ENCODE measurements around the gene LMF1. TPM values are rescaled to one million over a fixed set of nuclear protein-coding genes. Genes with fewer than 3 reads are reported as not detected.

The LMF1 gene
- total and polyA plus RNA-seq, 2 donors, result 9.8 to 16.8 TPM

DNA sequence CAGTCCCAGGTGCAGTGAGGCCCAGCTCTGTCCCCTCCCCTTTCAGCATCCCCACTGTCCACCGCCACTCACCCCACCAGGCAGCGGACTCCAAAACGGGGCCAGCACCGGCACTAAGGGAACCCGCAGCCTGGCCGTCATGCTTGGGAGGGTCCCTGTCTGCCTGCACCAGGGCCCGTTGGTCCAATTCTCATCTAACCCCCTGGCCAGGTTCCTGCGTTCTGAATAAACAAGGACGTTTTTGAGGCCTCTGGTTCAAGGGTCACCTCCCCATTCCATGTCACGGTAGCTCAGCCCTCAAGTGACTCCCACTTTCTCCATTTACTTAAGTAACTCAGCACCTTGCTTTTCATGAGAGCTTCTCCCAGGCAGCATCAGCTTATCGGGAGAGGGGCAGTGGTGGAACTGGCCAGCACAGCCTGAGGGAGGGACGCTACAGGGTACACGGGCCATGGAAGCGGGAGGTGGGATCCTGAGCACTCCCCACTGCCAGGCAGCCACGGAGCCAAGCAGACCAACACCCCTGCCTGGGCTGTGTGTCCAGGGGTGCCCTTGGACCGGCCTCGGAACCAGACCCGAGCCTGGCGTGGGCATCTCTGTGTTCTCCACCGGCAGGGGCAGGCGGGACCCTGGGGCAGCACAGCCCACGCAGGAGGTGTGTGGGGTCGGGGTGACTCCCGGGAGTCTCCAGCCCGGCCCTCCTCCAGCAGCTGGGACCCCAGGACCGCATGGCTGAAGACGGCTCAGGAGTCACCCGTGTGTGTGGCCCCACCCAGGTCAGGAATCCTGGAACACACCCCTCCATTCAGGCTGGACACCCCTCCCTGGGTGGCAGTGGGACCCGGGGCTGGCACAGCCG, 95.4 kb downstream of the LMF1 start:
- H3K4me1 ChIP-seq (ENCODE audit: insufficient read depth), result no peaks in the 10 kb centered on the region
- no peak for DNase-seq (ENCODE audit: extremely low spot score)
- H3K27ac ChIP-seq (ENCODE audit: low read depth), result no peak overlapping the region
- WGBS, result 90% methylated on average over 30 of the region's 30 CpGs
- no peaks in the 10 kb centered on the region for H3K36me3 ChIP-seq (ENCODE audit: insufficient read depth)
- H3K4me3 ChIP-seq (ENCODE audit: low read depth, low read length), result no peak overlapping the region

DNA sequence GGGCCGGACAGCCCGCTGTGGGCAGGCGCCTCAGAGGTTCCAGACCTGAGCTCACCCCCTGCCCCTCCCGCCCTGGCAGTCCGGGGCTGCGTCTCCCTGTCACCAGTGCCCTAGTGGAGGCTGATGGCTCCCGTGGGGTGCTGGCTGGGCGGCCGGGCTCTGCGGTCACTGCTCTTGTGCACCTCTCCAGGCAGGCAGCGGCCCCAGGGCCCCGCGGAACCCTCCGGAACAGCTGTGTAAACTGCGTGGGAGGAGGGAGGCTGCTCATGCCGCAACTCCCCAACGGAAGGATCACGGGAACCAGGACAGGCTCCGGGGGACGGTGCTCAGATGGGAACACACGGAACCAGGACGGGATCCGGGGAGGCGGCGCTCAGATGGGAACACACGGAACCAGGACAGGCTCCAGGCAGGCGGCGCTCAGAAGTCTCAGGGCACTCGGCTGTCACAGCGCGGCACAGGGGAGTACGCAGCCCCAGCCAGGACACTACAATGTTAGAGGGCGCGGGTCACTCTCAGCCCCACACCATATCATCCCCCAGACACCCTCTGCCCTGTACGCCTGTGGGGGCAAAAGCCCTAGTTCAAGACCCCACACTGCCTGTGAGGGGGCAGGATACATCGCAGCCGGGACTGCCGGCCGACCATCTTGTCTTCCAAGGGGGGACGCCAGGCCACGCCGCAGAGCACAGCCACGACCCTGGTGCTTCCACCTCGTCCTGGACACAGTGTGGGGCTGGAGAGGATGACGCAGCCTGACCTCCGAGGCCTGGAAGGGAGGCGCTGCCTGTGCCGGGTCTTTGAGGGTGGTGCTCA, 96.2 kb downstream of the LMF1 start:
- Histone ChIP-seq H3K4me3 (ENCODE audit: low read depth, low read length) (no peak overlapping the region), H3K4me1 (ENCODE audit: insufficient read depth) (no peaks in the 10 kb centered on the region), H3K27ac (ENCODE audit: low read depth) (no peak overlapping the region), H3K36me3 (ENCODE audit: insufficient read depth) (no peaks in the 10 kb centered on the region)
- DNase-seq (ENCODE audit: extremely low spot score), result no peak
- 93% methylated on average over 48 of the region's 48 CpGs for WGBS

DNA sequence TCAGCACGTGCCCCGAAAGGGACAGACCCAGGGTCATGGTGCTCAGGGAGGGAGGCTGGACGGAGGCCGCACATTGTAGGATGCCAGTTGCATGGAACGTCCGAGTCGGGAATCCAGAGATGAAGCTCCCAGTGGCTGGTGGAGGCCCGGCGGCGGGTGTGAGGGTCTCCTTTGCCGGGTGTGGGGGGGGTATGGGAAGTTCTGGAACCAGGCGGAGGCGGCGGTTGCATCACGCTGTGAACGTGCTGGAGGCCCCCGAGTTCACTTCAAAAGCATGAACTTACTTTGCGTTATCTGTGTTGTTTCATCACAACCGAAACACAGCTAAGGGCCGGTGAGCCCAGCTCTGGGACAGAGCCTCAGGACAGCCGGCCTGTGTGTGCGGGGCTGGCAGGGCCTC, 96.9 kb downstream of the LMF1 start:
- Histone ChIP-seq H3K27ac (ENCODE audit: low read depth) (no peak overlapping the region), H3K36me3 (ENCODE audit: insufficient read depth) (no peaks in the 10 kb centered on the region), H3K4me3 (ENCODE audit: low read depth, low read length) (no peak overlapping the region), H3K4me1 (ENCODE audit: insufficient read depth) (no peaks in the 10 kb centered on the region)
- WGBS, result 89% methylated on average over 22 of the region's 22 CpGs
- DNase-seq (ENCODE audit: extremely low spot score), result no peak

DNA sequence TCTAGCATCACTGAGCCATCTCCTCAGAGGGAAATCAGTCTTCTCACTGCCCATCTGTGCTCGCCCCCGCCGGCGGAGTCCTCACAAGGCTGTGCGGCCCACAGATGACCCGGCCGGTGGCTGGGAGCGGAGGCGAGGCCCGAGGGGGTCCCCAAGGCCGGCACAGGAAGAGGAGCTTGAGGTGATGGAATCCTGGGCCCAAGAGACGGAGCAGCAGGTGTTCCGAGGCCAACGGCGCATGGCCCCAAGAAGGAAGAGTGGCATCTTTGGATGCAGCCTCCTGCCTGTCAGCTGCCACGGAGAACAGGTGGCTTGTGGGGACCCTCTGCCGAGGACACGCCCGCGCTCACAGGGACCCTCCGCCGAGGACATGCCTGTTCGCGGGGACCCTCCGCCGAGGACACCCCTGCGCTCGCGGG, 97.5 kb downstream of the LMF1 start:
- Histone ChIP-seq H3K36me3 (ENCODE audit: insufficient read depth) (no peaks in the 10 kb centered on the region), H3K4me1 (ENCODE audit: insufficient read depth) (no peaks in the 10 kb centered on the region), H3K27ac (ENCODE audit: low read depth) (no peak overlapping the region), H3K4me3 (ENCODE audit: low read depth, low read length) (no peak overlapping the region)
- no peak for DNase-seq (ENCODE audit: extremely low spot score)
- WGBS, result 92% methylated on average over 29 of the region's 29 CpGs

DNA sequence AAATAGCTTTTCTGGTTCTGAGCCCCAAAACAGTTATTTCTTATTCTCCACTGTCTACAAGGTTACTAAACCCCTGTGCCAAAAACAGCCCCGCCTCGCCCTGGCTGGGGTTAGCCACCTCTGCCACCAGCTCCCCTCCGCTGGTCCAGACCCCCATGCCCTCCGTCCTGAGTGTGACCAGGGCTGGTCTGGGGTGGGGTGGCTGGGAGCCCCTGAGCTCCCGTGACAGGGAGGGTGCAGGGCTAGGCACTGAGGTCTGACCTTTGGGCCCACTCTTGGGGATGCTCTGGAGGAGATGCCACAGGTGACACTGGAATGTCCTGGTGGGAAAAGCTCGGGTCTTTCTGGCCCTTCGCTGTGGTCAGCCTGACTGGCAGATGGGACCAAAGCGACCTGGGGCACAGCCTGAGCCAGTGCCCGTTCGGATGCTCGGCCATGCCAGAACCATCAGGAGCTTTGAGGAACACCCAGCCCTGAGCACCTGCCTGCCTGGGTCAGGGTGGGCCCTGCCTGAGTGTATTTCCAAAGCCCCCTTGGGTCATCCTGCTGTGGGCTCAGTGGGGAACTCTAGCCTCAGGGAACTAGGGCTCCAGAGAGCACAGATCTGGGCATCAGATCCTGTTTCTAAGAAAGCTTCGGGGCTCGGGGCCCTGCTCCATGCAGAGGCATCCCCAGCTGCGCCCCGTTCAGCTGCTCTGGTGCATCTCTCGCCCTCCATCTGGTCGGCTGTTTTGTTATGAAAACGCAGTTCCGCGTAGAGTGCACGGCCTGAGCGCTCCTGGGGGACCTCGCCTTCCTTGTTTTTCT, 98.1 kb downstream of the LMF1 start:
- DNase-seq (ENCODE audit: extremely low spot score), result no peak
- Histone ChIP-seq H3K36me3 (ENCODE audit: insufficient read depth) (no peaks in the 10 kb centered on the region), H3K4me1 (ENCODE audit: insufficient read depth) (no peaks in the 10 kb centered on the region), H3K27ac (ENCODE audit: low read depth) (no peak overlapping the region), H3K4me3 (ENCODE audit: low read depth, low read length) (no peak overlapping the region)
- WGBS, result 92% methylated on average over 23 of the region's 23 CpGs

DNA sequence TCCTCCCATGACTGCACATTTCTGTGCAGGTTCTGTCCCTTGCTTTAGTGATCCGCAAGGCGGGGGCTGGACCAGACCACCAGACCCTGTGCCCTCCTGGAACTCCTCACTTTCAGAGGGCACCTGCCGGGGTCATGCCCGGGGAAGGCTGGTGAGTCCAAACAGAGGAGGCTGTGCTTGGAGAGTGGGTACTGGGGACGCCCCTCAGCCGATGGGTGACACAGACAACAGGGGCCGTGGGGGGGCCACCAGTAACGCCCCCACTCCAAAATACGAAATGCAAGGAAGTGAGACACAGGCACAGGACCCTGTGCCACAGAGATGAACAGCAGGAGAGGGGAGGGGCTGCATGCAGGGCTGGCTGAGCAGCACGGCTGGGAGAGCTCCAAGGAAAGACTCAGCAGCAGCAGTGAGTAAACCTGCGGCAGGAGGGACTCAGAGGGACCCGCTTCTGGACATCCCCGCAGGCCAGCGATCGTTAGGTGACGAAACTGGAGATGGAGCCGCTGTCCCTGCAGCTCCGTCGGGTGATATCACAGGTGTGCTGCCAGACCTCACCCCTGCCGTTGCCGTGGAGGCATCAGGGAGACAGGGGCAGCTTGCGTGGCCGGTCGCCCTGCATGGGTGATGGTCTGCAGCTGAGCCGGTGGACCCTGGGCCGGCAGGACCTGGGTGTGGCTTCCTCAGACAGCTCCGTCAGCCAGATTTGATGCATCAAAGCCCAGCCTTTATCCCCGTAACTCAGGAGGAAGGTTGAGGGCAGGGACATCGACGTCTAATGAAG, 99.0 kb downstream of the LMF1 start:
- Histone ChIP-seq H3K4me1 (ENCODE audit: insufficient read depth) (no peaks in the 10 kb centered on the region), H3K36me3 (ENCODE audit: insufficient read depth) (peaks cover 1% of the 10 kb centered on the region), H3K27ac (ENCODE audit: low read depth) (no peak overlapping the region), H3K4me3 (ENCODE audit: low read depth, low read length) (no peak overlapping the region)
- DNase-seq (ENCODE audit: extremely low spot score), result no peak
- 89% methylated on average over 30 of the region's 30 CpGs for WGBS

DNA sequence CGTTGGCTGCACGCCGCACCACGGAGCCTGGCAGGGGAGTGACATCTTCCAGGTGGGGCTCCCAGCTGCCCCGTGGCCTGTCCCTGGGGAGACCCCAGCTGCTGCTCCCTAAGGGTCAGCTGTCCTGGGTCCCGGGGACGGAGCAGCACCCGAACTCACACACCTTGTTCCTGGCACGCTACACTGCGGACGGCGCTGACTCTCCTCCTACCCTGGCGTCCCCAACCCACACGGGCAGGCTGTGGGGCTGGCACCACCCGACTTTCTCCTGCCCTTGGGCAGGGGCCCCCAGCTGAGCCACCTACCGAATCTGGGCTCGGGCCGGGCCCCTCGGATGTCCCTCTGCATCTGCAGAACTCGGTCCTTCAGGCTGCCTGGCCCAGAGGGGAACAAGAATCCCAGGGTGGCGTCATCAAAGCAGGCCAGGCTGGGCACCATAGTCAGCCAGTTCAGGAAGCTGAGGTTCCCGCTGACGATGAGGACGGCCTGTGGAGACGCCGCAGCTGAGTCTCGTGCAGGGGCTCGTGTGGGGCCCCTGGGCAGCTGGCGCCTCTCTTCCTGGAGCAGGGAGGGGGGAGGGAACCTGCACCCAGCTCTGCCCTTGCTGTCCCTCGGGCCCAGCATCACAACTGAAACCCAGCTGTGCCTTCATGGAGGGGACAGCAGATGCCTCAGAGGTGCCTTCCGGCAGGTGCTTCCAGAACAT, 99.8 kb downstream of the LMF1 start:
- peaks cover 1% of the 10 kb centered on the region for H3K36me3 ChIP-seq (ENCODE audit: insufficient read depth)
- H3K4me3 ChIP-seq (ENCODE audit: low read depth, low read length), result no peak overlapping the region
- H3K27ac ChIP-seq (ENCODE audit: low read depth), result no peak overlapping the region
- no peaks in the 10 kb centered on the region for H3K4me1 ChIP-seq (ENCODE audit: insufficient read depth)
- DNase-seq (ENCODE audit: extremely low spot score), result no peak
- 91% methylated on average over 31 of the region's 31 CpGs for WGBS

DNA sequence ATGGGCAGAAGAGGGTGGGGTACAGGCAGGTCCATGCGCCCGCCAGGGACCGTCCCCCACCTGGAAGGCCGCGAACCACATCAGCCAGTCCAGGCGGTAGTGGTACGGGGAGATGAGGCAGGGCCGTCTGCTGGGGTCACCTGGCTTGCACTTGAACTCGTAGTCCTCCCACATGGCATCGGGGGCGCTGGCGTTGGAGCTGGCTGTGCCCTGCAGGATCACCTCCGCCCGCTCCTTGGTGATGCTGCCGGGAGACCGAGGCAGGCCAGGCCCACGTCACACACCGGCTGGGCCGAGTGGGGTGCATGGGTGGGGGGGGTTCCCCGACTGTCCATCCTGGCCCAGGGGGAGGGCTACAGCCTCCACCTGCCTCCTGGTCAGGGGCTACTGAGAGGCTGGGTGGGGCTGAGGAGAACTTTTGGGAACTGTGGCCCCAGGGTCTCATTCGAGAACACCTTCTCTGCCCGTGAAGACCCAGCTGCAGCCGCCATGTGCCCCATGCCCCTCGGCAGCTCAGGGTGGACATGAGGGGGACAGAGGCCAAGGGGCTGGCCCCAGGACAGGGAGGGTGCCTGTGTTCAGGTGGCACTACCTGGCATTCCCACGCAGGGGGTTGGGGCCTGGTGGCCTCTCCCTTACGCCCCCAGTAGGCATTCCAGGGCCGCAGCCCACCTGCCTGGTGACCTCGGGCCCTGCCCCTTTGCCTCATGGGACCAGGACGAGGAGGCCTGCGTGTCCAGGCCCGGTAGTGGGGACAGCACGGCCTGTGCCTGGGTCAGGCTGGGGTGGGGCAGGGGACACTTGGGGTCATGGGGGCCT, 100.8 kb downstream of the LMF1 start:
- Histone ChIP-seq H3K4me3 (ENCODE audit: low read depth, low read length) (no peak overlapping the region), H3K4me1 (ENCODE audit: insufficient read depth) (no peaks in the 10 kb centered on the region), H3K27ac (ENCODE audit: low read depth) (no peak overlapping the region), H3K36me3 (ENCODE audit: insufficient read depth) (peaks cover 1% of the 10 kb centered on the region)
- no peak for DNase-seq (ENCODE audit: extremely low spot score)
- WGBS, result 96% methylated on average over 32 of the region's 32 CpGs

DNA sequence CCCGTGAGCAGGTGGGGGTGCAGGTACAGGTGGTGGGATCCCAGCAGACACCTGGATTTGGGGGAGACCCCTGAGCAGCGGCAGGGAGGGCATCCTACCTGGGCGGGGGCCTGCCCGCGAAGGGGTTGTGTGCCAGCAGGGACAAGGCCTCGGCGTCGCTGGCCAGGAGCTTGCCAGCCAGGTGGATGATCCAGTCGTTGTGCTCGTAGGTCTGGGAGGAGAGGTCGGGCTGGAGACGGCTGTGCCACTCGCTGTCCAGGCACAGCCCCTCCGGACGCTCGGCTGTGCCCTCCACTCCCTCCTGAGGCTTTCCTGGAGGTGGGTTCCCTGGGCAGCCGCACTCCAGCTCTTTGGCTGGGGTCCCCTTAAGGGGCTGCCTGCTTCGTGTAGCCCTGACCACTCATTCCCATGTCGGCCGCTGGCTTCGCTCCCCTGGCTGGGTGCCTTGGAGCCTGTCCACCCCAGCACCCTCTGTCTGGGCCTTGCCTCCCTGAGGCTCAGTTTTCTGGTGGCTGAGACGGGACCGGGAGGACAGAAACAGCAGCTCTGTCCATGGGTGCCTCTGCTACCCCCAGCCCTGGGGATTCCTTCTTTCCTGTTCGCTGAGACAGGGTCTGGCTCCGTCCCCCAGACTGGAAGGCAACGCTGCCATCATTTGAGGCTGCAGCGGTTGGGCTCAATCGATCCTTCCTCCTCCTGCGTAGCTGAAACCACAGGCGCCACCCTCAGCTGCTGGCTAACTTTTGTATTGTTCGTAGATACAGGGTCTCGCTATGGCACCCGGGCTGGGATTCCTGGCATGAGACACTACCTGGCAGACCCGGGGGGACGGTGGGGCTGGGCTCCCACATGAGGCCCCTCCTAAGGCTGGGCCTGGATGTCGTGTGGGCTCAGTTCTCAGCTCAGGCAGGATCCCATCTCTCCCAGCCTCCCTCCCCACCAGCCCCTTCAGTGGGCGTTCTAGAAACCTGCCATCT, 101.7 kb downstream of the LMF1 start:
- WGBS, result 92% methylated on average over 37 of the region's 37 CpGs
- no peak for DNase-seq (ENCODE audit: extremely low spot score)
- H3K27ac ChIP-seq (ENCODE audit: low read depth), result no peak overlapping the region
- H3K4me1 ChIP-seq (ENCODE audit: insufficient read depth), result no peaks in the 10 kb centered on the region
- no peak overlapping the region for H3K4me3 ChIP-seq (ENCODE audit: low read depth, low read length)
- H3K36me3 ChIP-seq (ENCODE audit: insufficient read depth), result peaks cover 1% of the 10 kb centered on the region

DNA sequence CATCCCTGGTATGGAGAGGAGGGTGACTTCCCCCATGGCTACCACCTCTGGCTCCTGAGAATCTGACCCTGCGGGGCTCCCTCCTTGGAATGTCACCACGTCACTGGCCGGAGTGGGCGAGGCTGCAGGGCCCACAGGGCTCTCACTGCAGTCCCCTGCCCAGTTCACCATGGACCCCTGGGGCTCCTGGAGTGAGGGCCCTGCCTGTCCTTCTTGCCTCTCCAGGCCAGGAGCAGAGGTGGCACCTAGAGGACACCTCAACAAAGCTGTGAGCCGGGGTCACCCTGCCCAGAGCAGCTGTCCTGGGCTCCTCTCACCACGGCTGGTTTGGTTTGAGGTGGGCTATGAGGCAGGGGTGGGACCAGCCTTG, 102.4 kb downstream of the LMF1 start:
- H3K36me3 ChIP-seq (ENCODE audit: insufficient read depth), result peaks cover 1% of the 10 kb centered on the region
- WGBS, result 92% methylated on average over 6 of the region's 6 CpGs

More for the DNA sequence above, 102.4 kb downstream of the LMF1 start:
- DNase-seq (ENCODE audit: extremely low spot score), result no peak
- no peak overlapping the region for H3K27ac ChIP-seq (ENCODE audit: low read depth)
- H3K4me1 ChIP-seq (ENCODE audit: insufficient read depth), result no peaks in the 10 kb centered on the region
- no peak overlapping the region for H3K4me3 ChIP-seq (ENCODE audit: low read depth, low read length)
